ENCODE results near the gene STC2.

STC2 gene

DNA sequence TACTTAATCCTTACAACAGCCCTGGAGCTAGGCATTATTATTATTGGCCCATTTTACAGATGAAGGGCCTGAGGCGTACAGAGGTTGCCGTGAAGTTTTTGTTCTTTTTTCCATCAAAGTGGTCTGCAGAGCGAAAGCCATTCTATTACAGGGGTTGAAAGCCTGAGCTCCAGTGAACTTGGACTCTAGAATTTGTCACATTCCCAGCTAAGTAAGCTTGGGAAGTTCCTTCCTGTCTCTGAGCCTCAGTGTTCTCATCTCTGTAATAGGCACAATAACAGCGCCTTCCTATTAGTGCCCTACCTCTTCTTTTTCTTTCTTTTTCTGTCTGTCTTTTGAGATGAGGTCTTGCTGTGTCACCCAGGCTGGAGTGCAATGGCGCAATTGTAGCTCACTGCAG, 49.0 kb downstream of the STC2 start:
- Mint-ChIP-seq H3K9me3 (peaks cover 4% of the 10 kb centered on the region), H3K36me3 (no peaks in the 10 kb centered on the region), H3K4me1 (peaks cover 6% of the 10 kb centered on the region), H3K27ac (no peak overlapping the region), H3K4me3 (no peak overlapping the region)
- DNase-seq (ENCODE audit: low spot score in 2 of 2) (no peak), ATAC-seq (no peak)

DNA sequence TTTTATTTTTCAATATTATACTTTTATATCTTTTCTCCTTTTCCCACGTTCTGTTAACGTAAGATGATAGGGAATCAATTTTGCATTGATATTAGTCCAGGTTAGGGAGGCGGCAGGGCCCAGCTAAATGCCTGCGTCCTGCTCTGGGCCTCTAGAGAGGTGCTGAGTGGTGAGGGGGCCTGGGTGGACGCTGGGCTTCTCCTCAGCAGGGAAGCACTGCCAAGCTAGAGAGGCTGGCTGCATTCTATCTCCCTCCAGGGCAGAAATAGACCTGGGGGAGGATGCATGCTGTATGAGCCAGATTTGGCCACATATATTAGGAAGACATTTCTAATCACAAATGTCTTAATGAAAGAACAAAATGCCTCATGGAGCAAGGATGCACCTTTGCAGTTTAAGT, 49.6 kb downstream of the STC2 start:
- ATAC-seq, result no peak
- DNase-seq (ENCODE audit: low spot score in 2 of 2), result no peak
- Mint-ChIP-seq H3K36me3 (no peaks in the 10 kb centered on the region), H3K27ac (no peak overlapping the region), H3K9me3 (peaks cover 4% of the 10 kb centered on the region), H3K4me1 (peaks cover 6% of the 10 kb centered on the region), H3K4me3 (no peak overlapping the region)

DNA sequence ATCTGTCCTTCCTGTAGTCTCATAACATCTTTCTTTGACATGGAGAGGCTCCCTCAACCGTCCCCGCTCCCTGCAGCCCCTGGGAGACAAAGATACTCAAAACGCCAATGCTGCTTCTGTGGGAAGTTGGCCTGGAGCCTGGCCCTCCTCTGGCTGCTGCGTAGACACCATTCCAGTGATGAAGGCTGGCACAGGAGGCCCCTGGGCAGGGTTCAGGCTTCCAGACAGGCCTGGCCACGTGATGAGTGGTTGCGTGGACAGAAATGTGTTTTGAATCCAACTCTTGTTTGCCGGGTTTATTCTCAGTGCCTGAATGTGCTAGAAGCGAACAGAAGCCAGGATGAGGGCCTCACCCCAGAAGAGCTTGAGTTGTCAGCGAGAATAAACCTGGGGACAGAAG, 50.0 kb downstream of the STC2 start:
- H3K9me3 Mint-ChIP-seq, result peaks cover 4% of the 10 kb centered on the region
- no peak overlapping the region for H3K4me3 Mint-ChIP-seq
- peaks cover 3% of the 10 kb centered on the region for H3K4me1 Mint-ChIP-seq

DNA sequence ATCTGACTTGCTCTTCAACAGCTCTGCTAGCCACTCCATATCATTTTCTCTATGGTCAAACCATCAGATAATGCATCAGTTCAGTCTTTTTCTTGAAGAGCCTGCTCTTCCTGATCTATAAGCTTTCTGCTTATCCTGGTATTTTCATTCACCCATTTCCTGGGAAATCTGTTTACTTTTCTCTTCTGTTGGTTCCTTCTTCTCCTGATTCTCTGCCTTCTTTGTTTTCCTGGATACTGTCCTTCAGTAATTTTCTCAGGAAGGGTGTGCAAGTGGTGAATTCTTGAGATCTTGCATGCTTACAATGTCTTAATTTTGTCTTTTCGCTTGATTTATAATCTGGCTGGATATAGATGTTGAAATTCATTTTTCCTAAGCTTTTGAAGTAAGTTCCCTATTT, 53.4 kb downstream of the STC2 start:
- ATAC-seq (no peak), DNase-seq (ENCODE audit: low spot score in 2 of 2) (no peak)
- Mint-ChIP-seq H3K9me3 (peaks cover 4% of the 10 kb centered on the region), H3K4me3 (no peak overlapping the region), H3K27ac (no peak overlapping the region), H3K4me1 (no peaks in the 10 kb centered on the region), H3K36me3 (no peaks in the 10 kb centered on the region)

More for the DNA sequence above, 50.0 kb downstream of the STC2 start:
- Mint-ChIP-seq H3K36me3 (no peaks in the 10 kb centered on the region), H3K27ac (no peak overlapping the region)
- DNase-seq (ENCODE audit: low spot score in 2 of 2), result no peak
- no peak for ATAC-seq

DNA sequence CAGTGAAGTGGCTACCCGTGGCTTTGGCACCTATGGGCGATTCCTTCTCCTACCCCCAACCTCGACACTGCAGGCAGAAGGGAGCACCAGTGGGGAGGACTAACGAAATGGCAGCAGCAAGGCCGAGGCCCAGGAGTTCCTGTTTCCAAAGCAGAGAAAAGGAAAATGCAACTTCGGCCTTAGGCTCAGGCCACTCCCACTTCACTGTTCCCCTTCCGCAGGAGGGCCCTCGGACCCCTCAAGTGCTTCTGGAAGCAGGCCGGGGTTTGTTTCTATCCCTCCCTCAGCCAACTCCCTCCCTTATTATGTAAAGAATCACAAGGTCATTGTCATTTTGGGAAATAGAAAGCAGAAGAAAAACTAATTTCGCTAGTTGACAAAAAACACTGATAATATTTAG, 56.8 kb downstream of the STC2 start:
- DNase-seq (ENCODE audit: low spot score in 2 of 2) (no peak), ATAC-seq (no peak)
- Mint-ChIP-seq H3K27ac (no peak overlapping the region), H3K9me3 (peaks cover 4% of the 10 kb centered on the region), H3K4me1 (no peaks in the 10 kb centered on the region), H3K36me3 (no peaks in the 10 kb centered on the region), H3K4me3 (no peak overlapping the region)

DNA sequence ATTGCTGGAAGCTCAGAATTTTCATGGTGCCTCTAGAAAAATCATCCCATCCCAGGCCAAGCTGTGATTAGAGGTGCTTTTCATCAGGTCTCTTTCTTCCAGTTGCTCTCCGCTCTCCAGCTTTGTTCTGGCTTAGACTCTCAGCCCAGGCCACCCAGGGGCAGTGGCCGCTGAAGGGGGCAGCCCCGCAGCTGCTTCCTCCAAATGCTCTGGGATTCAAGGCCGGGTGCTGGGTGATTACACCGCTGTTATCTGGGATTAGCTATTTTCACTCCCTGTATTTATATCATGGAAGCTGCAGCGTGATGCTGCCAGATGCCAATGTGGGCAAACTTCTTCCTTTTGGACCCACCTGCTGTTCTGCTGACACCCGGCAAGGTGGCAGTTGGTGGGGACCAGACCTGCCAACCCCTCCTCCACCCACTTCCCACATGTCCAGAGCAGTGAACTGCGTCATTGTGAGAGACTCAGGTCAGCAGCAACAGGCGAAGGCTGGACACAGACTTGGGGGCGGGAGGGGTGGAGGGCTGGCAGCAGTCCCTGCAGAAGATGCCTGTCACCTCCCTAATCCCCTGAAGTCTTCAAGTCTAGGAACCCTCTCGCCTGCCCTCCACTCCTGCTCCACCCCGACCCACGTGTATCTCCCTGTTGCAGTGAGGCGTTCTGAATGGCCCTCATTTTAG, 59.3 kb downstream of the STC2 start:
- Mint-ChIP-seq H3K9me3 (no peaks in the 10 kb centered on the region), H3K36me3 (no peaks in the 10 kb centered on the region), H3K4me1 (no peaks in the 10 kb centered on the region), H3K27ac (no peak overlapping the region), H3K4me3 (no peak overlapping the region)
- DNase-seq (ENCODE audit: low spot score in 2 of 2), result no peak
- no peak for ATAC-seq

DNA sequence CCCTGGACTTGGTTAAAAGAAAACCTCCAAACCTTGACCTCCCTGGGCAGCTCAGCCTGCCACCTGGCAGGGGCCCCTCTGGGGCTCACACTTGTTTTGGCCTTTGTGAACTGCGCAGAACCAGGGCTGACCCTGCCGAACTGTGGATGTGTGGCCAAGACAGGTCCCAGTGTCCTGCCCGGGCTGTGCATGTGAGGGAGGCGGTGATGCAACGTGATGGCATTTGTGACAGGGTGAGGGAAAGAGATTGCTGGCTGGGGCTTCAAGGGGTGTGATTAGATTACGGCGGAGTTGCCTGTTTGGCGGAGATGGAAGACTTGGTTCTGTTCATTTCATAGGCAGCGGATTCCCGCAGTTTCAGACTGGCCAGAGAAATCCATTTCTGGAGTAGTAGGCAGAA, 62.8 kb downstream of the STC2 start:
- ATAC-seq, result no peak

More for the DNA sequence above, 62.8 kb downstream of the STC2 start:
- H3K27ac Mint-ChIP-seq, result no peak overlapping the region
- H3K36me3 Mint-ChIP-seq, result no peaks in the 10 kb centered on the region
- DNase-seq (ENCODE audit: low spot score in 2 of 2), result no peak
- no peaks in the 10 kb centered on the region for H3K4me1 Mint-ChIP-seq
- no peak overlapping the region for H3K4me3 Mint-ChIP-seq
- no peaks in the 10 kb centered on the region for H3K9me3 Mint-ChIP-seq
